GM12872 (cell line): ENCODE data around the gene JPT2.

Experiments
- CTCF ChIP-seq: IDR thresholded peaks from 3 replicates; pipeline ENCODE4 v1.5.1; 2011; ENCODE audit warnings: low read depth, mild to moderate bottlenecking, low read length, moderate library complexity; ENCODE audit not compliant: insufficient read depth

Gene JPT2

GRCh38 chr16:1642148-1642547 is 35.9 kb upstream of the JPT2 start:
- TF ChIP-seq CTCF = no peak

GRCh38 chr16:1642753-1643152 is 35.3 kb upstream of the JPT2 start:
- TF ChIP-seq CTCF = no peak

- no peak for TF ChIP-seq CTCF
These were observed 34.6 kb upstream of the JPT2 start for GRCh38 chr16:1643521-1643920.

GRCh38 chr16:1645914-1646525 is 32.1 kb upstream of the JPT2 start:
- no peak for TF ChIP-seq CTCF

GRCh38 chr16:1647856-1648255 is 30.2 kb upstream of the JPT2 start:
- TF ChIP-seq CTCF = no peak

- no peak for TF ChIP-seq CTCF
These were observed 27.9 kb upstream of the JPT2 start for GRCh38 chr16:1650131-1650530.

- TF ChIP-seq CTCF = no peak
These were observed 26.7 kb upstream of the JPT2 start for GRCh38 chr16:1651094-1651973.
